SH-SY5Y (cell line): ENCODE measurements around the gene C1QB.

ENCODE experiments used
- GATA2 ChIP-seq: IDR thresholded peaks from 2 replicates; pipeline ENCODE4 v1.6.1; 2011; ENCODE audit warnings: mild to moderate bottlenecking, low read depth, low read length
- GATA3 ChIP-seq: IDR thresholded peaks from 2 replicates; pipeline ENCODE4 v1.6.1; 2011; ENCODE audit warnings: low read depth, mild to moderate bottlenecking, low read length, moderate library complexity

C1QB gene

GRCh38 chr1:22665752-22666151 lies 12.7 kb downstream of the C1QB start:
- TF ChIP-seq GATA2, result no peak
- TF ChIP-seq GATA3, result no peak

GRCh38 chr1:22666412-22666811 lies 13.4 kb downstream of the C1QB start:
- TF ChIP-seq GATA3 (no peak), GATA2 (no peak)

GRCh38 chr1:22670352-22670975 lies 17.4 kb downstream of the C1QB start:
- TF ChIP-seq GATA3 (no peak), GATA2 (no peak)

- TF ChIP-seq GATA3 (no peak), GATA2 (no peak)
These were observed 19.0 kb downstream of the C1QB start for GRCh38 chr1:22671999-22672398.

GRCh38 chr1:22673486-22674409 lies 20.7 kb downstream of the C1QB start:
- TF ChIP-seq GATA2, result peak; percentile 72
- no peak for TF ChIP-seq GATA3

- TF ChIP-seq GATA2, result no peak
- no peak for TF ChIP-seq GATA3
These were observed 21.3 kb downstream of the C1QB start for GRCh38 chr1:22674410-22674749.

GRCh38 chr1:22676916-22677583 lies 24.0 kb downstream of the C1QB start:
- no peak for TF ChIP-seq GATA3
- no peak for TF ChIP-seq GATA2

- TF ChIP-seq GATA3 (no peak), GATA2 (no peak)
These were observed 25.2 kb downstream of the C1QB start for GRCh38 chr1:22677931-22678896.

- no peak for TF ChIP-seq GATA2
- TF ChIP-seq GATA3, result no peak
These were observed 27.7 kb downstream of the C1QB start for GRCh38 chr1:22680726-22681125.

- TF ChIP-seq GATA2 (peak; percentile 94), GATA3 (no peak; the same call in 1 of the 2 replicates)
These were observed 28.7 kb downstream of the C1QB start for GRCh38 chr1:22681556-22682276.

- TF ChIP-seq GATA2, result no peak
- TF ChIP-seq GATA3, result no peak
These were observed 30.5 kb downstream of the C1QB start for GRCh38 chr1:22683547-22683946.

- TF ChIP-seq GATA3 (no peak), GATA2 (no peak)
These were observed 32.6 kb downstream of the C1QB start for GRCh38 chr1:22685591-22686059.

- TF ChIP-seq GATA2 (no peak), GATA3 (no peak)
These were observed 34.2 kb downstream of the C1QB start for GRCh38 chr1:22687191-22687590.
